Mesendoderm (in vitro differentiated cells): Measurements from ENCODE around the gene NOL12.

ENCODE experiments used
- DNase-seq: peaks from one replicate; pipeline ENCODE4 v3.0.0; 2013
- H2AK5ac ChIP-seq: 2 replicates; pipeline ENCODE4 v1.6.1; 2013; ENCODE audit warnings: low read length, inconsistent platforms
- H2BK120ac ChIP-seq: 2 replicates; pipeline ENCODE4 v1.6.1; 2013; ENCODE audit warnings: low read depth, mild to moderate bottlenecking, low read length, moderate library complexity, mixed read lengths
- H2BK15ac ChIP-seq: replicated peaks from 2 replicates; pipeline ENCODE4 v1.6.1; 2013; ENCODE audit warnings: low read depth, mild to moderate bottlenecking, moderate library complexity
- H2BK5ac ChIP-seq: 2 replicates; pipeline ENCODE4 v1.6.1; 2013; ENCODE audit warnings: low read length, inconsistent platforms
- H3K18ac ChIP-seq: 2 replicates; pipeline ENCODE4 v1.6.1; 2013; ENCODE audit warnings: mild to moderate bottlenecking, low read length, mixed read lengths
- H3K23ac ChIP-seq: one replicate; pipeline ENCODE4 v1.6.1; 2013; ENCODE audit warnings: low read length
- H3K27ac ChIP-seq: 2 replicates; pipeline ENCODE4 v1.5.1; 2013; ENCODE audit warnings: low read depth, mild to moderate bottlenecking, inconsistent platforms, low read length, moderate library complexity
- H3K27me3 ChIP-seq: 2 replicates; pipeline ENCODE4 v1.6.1; 2013; ENCODE audit warnings: low read length, control low read depth, mild to moderate bottlenecking, inconsistent platforms; ENCODE audit not compliant: insufficient read depth, poor library complexity
- H3K36me3 ChIP-seq: 2 replicates; pipeline ENCODE4 v1.6.1; 2013; ENCODE audit warnings: low read length, inconsistent platforms; ENCODE audit not compliant: control insufficient read depth, insufficient read depth
- H3K4ac ChIP-seq: one replicate; pipeline ENCODE4 v1.6.1; 2013; ENCODE audit warnings: low read depth, mild to moderate bottlenecking, low read length, moderate library complexity
- H3K4me1 ChIP-seq: 2 replicates; pipeline ENCODE4 v1.6.1; 2013; ENCODE audit warnings: low read depth, low read length, inconsistent platforms; ENCODE audit not compliant: control insufficient read depth
- H3K4me2 ChIP-seq: 2 replicates; pipeline ENCODE4 v1.6.1; 2013; ENCODE audit warnings: low read length
- H3K4me3 ChIP-seq: 2 replicates; pipeline ENCODE4 v1.5.1; 2013; ENCODE audit warnings: mild to moderate bottlenecking, low read length
- H3K56ac ChIP-seq: one replicate; pipeline ENCODE4 v1.6.1; 2013; ENCODE audit warnings: low read length
- H3K79me1 ChIP-seq: 2 replicates; pipeline ENCODE4 v1.6.1; 2013; ENCODE audit warnings: low read length, inconsistent platforms
- H3K79me2 ChIP-seq: 2 replicates; pipeline ENCODE4 v1.6.1; 2013; ENCODE audit warnings: mild to moderate bottlenecking, low read length; ENCODE audit not compliant: control insufficient read depth, insufficient read depth
- H3K9ac ChIP-seq: 2 replicates; pipeline ENCODE4 v1.6.1; 2013; ENCODE audit warnings: low read length, inconsistent platforms
- H4K5ac ChIP-seq: one replicate; pipeline ENCODE4 v1.6.1; 2013; ENCODE audit warnings: low read length
- H4K8ac ChIP-seq: one replicate; pipeline ENCODE4 v1.6.1; 2013; ENCODE audit warnings: low read depth, mild to moderate bottlenecking, control low read depth, low read length, moderate library complexity
- WGBS: extraction: QIAGEN DNeasy Blood & Tissue Kit; methylation state at CpG from one replicate; pipeline ENCODE4 v1.1.7; 2013; ENCODE audit warnings: low lambda C conversion rate, missing lambda C conversion rate; ENCODE audit not compliant: insufficient coverage; ENCODE audit errors: extremely low coverage; 5-methylcytosine and 5-hydroxymethylcytosine counted together

Gene NOL12

DNA sequence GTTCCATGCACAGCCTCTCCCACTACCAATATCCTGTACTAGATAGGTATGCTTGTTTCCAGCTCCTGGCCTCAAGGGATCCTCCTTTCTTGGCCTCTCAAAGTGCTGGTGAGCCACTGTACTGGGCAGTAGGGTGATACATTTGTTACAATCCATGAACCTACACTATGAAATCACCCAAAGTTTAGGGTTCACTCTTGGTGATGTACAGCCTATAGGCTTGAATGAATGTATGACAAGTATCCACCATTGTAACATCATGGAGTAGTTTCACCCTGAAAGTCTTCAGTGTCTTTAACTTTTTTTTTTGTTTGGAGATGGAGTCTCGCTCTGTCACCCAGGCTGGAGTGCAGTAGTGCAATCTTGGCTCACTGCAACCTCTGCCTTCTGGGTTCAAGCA is 42.5 kb downstream of the NOL12 start:
- no peak overlapping the region for H3K18ac ChIP-seq
- no peak overlapping the region for H3K9ac ChIP-seq
- H4K5ac ChIP-seq, result no peak overlapping the region
- H3K27ac ChIP-seq, result no peak overlapping the region
- no peak overlapping the region for H2BK5ac ChIP-seq
- no peaks in the 10 kb centered on the region for H3K4me1 ChIP-seq
- no CpG with 5 or more reads among the region's 1 CpG for WGBS
- H3K4me2 ChIP-seq, result no peak overlapping the region
- no peaks in the 10 kb centered on the region for H3K79me1 ChIP-seq
- no peak for DNase-seq
- H3K4me3 ChIP-seq, result no peak overlapping the region
- H3K27me3 ChIP-seq, result no peaks in the 10 kb centered on the region
- H3K56ac ChIP-seq, result no peak overlapping the region
- no peak overlapping the region for H4K8ac ChIP-seq
- no peak overlapping the region for H3K4ac ChIP-seq
- H3K36me3 ChIP-seq, result no peaks in the 10 kb centered on the region
- no peak overlapping the region for H2BK15ac ChIP-seq
- H2AK5ac ChIP-seq, result no peak overlapping the region
- H2BK120ac ChIP-seq, result no peak overlapping the region
- H3K79me2 ChIP-seq, result no peaks in the 10 kb centered on the region
- no peak overlapping the region for H3K23ac ChIP-seq

DNA sequence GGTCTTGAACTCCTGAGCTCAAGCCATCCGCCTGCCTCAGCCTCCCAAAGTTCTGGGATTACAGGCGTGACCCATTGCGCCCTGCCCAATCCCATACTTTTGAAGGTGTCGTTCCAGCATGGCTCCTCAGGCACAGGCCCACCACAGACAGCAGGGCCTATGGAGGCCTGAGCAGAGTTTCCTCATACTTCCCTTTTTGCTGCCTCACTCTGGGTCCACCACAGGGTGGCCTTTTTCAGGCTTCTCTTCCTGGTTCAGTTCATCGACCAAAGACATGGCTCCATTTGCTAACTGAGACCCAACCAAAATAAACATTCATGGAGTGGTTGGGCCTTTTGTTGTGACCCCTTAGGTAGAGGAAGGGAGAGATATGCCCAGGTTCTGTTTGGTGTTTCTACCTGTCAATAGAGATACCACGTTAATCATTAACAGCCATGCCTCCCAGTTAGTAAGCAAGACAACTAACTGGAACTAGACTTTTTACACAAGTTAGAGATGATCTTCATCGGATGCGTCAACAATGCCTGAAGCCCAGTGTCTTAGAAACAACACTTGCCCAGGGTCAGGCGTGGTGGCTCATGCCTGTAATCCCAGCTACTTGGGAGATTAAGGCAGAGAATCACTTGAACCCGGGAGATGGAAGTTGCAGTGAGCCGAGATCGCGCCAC is 45.8 kb downstream of the NOL12 start:
- Histone ChIP-seq H3K4me3 (no peak overlapping the region), H3K56ac (no peak overlapping the region), H2BK15ac (no peak overlapping the region), H3K18ac (no peak overlapping the region), H3K4me1 (no peaks in the 10 kb centered on the region), H3K27ac (no peak overlapping the region), H4K5ac (no peak overlapping the region), H3K79me2 (no peaks in the 10 kb centered on the region), H3K4me2 (no peak overlapping the region), H3K36me3 (no peaks in the 10 kb centered on the region), H2BK120ac (no peak overlapping the region), H2BK5ac (no peak overlapping the region), H3K9ac (no peak overlapping the region), H3K27me3 (no peaks in the 10 kb centered on the region), H3K4ac (no peak overlapping the region), H3K23ac (no peak overlapping the region), H4K8ac (no peak overlapping the region), H2AK5ac (no peak overlapping the region), H3K79me1 (no peaks in the 10 kb centered on the region)
- WGBS, result no CpG with 5 or more reads among the region's 13 CpGs
- peak; percentile 61 for DNase-seq

DNA sequence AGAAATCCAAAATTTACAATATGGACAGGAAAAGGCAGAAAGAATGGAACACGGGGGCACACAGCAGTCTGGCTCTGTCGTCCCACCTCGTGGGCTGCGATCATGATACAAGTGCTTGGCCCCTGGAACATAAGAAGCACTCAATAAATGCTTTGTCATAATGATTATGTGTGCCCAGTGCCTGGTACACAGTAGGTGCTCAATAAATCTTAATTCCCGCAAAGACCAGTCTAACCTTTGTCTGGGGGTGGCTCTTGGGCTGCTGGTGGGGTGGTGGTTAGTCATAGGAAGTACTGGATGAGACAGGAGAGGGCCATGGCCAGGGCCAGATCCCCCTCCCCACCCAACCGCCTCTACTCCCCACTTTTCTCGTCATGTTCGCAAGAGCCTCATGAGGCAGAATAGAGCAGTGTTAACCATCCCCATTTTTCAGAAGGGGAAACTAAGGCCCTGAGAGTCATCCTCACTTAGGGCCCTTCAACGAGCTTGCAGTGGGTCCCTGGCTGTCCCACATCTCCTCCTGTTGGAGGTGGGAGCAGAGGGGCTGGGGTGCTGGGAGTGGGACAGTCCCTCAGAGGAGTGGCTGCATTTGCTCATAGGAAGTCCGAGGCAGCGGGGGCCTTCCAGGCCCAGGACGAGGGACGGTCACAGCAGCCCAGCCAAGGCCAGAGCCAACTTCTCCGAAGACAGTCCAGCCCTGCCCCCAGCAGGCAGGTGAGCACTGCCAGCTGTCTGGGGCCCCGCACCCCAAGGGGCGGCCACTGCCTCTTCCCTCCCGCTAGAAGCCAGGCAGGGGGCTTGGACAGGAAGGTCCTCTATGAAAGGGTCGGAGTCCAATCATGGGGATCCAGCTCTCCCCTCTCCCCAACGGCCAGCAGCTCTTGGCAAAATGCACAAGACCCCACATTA is 46.8 kb downstream of the NOL12 start:
- no peak overlapping the region for H2AK5ac ChIP-seq
- no peak overlapping the region for H3K27ac ChIP-seq
- H3K23ac ChIP-seq, result no peak overlapping the region
- H4K8ac ChIP-seq, result no peak overlapping the region
- no peak overlapping the region for H4K5ac ChIP-seq
- no CpG with 5 or more reads among the region's 19 CpGs for WGBS
- DNase-seq, result no peak
- H3K27me3 ChIP-seq, result no peaks in the 10 kb centered on the region
- H3K56ac ChIP-seq, result no peak overlapping the region
- H3K4me2 ChIP-seq, result no peak overlapping the region
- H3K18ac ChIP-seq, result no peak overlapping the region
- H3K4me3 ChIP-seq, result no peak overlapping the region
- H3K36me3 ChIP-seq, result no peaks in the 10 kb centered on the region
- no peak overlapping the region for H2BK5ac ChIP-seq
- H2BK15ac ChIP-seq, result no peak overlapping the region
- no peaks in the 10 kb centered on the region for H3K79me1 ChIP-seq
- H3K4me1 ChIP-seq, result no peaks in the 10 kb centered on the region
- H3K4ac ChIP-seq, result no peak overlapping the region
- no peak overlapping the region for H2BK120ac ChIP-seq
- no peaks in the 10 kb centered on the region for H3K79me2 ChIP-seq
- no peak overlapping the region for H3K9ac ChIP-seq

DNA sequence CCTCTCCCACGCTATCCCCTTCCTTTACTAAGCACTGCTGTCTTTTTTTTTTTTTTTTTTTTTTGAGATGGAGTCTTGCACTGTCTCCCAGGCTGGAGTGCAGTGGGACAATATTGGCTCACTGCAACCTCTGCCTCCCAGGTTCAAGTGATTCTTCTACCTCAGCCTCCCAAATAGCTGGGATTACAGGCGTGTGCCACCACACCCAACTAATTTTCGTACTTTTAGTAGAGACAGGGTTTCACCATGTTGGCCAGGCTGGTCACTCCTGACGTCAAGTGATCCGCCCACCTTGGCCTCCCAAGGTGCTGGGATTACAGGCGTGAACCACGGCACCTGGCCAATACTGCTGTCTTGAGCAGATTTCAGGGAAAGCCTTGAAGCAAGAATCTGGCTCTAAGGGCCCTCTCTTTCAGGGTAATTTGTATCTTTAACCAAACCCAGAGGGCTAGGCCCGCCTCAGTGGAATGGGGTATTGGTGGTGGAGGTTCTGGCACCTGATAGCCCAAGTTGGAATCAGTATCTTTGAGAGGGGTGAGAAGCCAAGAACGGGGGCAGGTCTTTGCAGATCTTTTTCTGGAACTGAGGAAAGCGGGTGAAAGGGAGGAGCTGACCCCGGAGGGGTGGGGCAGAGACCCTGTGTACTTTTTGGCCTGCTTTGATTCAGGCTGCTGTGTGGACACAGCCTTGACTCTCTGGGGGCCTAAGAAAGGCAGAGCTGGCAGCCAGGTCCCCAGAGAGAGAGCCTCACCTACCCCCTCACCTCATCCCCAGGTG is 47.7 kb downstream of the NOL12 start:
- H3K4me2 ChIP-seq, result no peak overlapping the region
- no peak overlapping the region for H3K4ac ChIP-seq
- no CpG with 5 or more reads among the region's 11 CpGs for WGBS
- no peak overlapping the region for H3K23ac ChIP-seq
- H3K4me1 ChIP-seq, result no peaks in the 10 kb centered on the region
- H3K79me1 ChIP-seq, result no peaks in the 10 kb centered on the region
- H4K8ac ChIP-seq, result no peak overlapping the region
- H2BK15ac ChIP-seq, result no peak overlapping the region
- H3K56ac ChIP-seq, result no peak overlapping the region
- H3K27ac ChIP-seq, result no peak overlapping the region
- DNase-seq, result no peak
- no peaks in the 10 kb centered on the region for H3K27me3 ChIP-seq
- H2BK5ac ChIP-seq, result no peak overlapping the region
- no peak overlapping the region for H4K5ac ChIP-seq
- H3K79me2 ChIP-seq, result no peaks in the 10 kb centered on the region
- H3K36me3 ChIP-seq, result no peaks in the 10 kb centered on the region
- no peak overlapping the region for H3K4me3 ChIP-seq
- H3K18ac ChIP-seq, result no peak overlapping the region
- no peak overlapping the region for H2BK120ac ChIP-seq
- no peak overlapping the region for H3K9ac ChIP-seq
- no peak overlapping the region for H2AK5ac ChIP-seq

DNA sequence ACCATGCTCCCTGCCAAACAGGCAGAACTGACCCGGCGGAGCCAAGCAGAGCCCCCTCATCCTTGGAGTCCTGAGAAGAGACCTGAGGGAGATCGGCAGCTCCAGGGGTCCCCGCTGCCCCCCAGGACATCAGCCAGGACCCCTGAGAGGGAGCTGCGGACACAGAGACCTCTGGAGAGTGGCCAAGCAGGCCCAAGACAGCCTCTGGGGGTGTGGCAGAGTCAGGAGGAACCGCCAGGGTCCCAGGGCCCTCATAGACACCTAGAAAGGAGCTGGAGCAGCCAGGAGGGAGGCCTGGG is 48.2 kb downstream of the NOL12 start:
- no peak overlapping the region for H3K27ac ChIP-seq
- no peaks in the 10 kb centered on the region for H3K36me3 ChIP-seq
- H3K4me1 ChIP-seq, result no peaks in the 10 kb centered on the region
- H3K79me2 ChIP-seq, result no peaks in the 10 kb centered on the region
- no peak overlapping the region for H2BK120ac ChIP-seq
- no peak overlapping the region for H2BK5ac ChIP-seq
- no peak overlapping the region for H2BK15ac ChIP-seq
- no peak overlapping the region for H4K8ac ChIP-seq
- no peak overlapping the region for H3K23ac ChIP-seq
- DNase-seq, result no peak
- H3K9ac ChIP-seq, result no peak overlapping the region
- H3K56ac ChIP-seq, result no peak overlapping the region
- no peak overlapping the region for H3K18ac ChIP-seq
- H3K4me2 ChIP-seq, result no peak overlapping the region
- H2AK5ac ChIP-seq, result no peak overlapping the region
- H3K27me3 ChIP-seq, result no peaks in the 10 kb centered on the region
- H3K4ac ChIP-seq, result no peak overlapping the region
- no peak overlapping the region for H4K5ac ChIP-seq
- H3K79me1 ChIP-seq, result no peaks in the 10 kb centered on the region
- WGBS, result no CpG with 5 or more reads among the region's 6 CpGs
- H3K4me3 ChIP-seq, result no peak overlapping the region
